ENCODE results near the gene CYP11A1.

- TF ChIP-seq POLR2A (IDR thresholded peaks at IDR 0.05) (no peak), CTCF (IDR thresholded peaks at IDR 0.05 in 4 of 5, conservative IDR thresholded peaks at IDR 0.05 in 1 of 5) (no peak)
Observed at GRCh38 chr15:74400313-74400860, 32.9 kb upstream of the CYP11A1 start.

Measured in gastrocnemius medialis (tissue), 4 donors.